22Rv1 (cell line): ENCODE measurements around the gene CLECL1.

ENCODE experiments used
- H3K27ac ChIP-seq: fragments of 450-650 bp; 2 replicates; pipeline ENCODE4 v1.5.1; 2017
- ZFX ChIP-seq: fragments of 450-650 bp; IDR thresholded peaks from 2 replicates; pipeline ENCODE4 v1.6.1; 2017; ENCODE audit warnings: antibody characterized with exemption, borderline replicate concordance
- TF ChIP-seq, protein P1 (sequence below): fragments of 450-650 bp; IDR thresholded peaks from 2 replicates; pipeline ENCODE4 v1.5.1; 2017; ENCODE audit warnings: mild to moderate bottlenecking

CLECL1 gene

GRCh38 chr12:9761419-9761781, 28.5 kb upstream of the CLECL1 start:
- H3K27ac ChIP-seq: no peak overlapping the region
- TF ChIP-seq, protein P1, sequence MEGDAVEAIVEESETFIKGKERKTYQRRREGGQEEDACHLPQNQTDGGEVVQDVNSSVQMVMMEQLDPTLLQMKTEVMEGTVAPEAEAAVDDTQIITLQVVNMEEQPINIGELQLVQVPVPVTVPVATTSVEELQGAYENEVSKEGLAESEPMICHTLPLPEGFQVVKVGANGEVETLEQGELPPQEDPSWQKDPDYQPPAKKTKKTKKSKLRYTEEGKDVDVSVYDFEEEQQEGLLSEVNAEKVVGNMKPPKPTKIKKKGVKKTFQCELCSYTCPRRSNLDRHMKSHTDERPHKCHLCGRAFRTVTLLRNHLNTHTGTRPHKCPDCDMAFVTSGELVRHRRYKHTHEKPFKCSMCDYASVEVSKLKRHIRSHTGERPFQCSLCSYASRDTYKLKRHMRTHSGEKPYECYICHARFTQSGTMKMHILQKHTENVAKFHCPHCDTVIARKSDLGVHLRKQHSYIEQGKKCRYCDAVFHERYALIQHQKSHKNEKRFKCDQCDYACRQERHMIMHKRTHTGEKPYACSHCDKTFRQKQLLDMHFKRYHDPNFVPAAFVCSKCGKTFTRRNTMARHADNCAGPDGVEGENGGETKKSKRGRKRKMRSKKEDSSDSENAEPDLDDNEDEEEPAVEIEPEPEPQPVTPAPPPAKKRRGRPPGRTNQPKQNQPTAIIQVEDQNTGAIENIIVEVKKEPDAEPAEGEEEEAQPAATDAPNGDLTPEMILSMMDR: no peak
- TF ChIP-seq ZFX: no peak

DNA sequence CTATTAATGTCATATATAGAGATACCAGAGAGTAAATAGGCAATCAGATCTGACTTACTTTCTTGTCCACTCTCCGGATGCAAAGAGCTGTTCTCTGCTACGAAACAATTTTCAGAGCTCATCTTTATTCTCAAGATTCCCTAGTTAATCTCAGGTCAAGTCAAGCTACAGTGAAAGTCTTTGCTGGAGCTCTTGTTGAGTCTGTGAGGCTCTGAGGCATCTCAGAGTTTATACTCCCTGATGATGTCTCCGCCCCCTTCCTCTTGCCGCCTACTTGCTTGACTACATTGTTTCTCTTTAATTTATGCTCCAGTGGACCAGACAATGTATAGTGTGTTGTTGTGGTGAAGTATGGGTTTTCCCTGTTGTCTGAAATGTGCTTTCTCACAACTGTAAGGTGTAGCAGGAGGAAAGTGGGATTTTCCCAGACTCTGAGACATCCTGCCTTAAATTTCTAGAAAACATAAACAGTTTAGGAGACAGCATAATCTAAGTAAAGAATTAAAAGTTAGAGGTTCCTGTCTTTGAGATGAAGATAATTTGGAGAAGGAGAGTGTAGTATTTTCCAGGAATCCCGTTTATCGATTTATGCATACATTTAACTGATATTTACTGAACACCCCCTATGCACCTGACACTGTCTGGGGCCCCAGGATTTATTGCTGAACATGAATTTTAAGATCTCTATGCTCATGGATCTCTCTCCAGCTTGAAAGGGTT, 28.0 kb upstream of the CLECL1 start, which contains the start of gene CD69:
TSS of gene CD69 (minus strand) at position 203 of the 720 bp plus-strand sequence. CDS start at position 122, 81 bp downstream.
- no peak within 1 kb of the TSS for H3K27ac ChIP-seq
- TF ChIP-seq, protein P1: no peak
- TF ChIP-seq ZFX: no peak

- no peak overlapping the region for H3K27ac ChIP-seq
- TF ChIP-seq, protein P1: no peak
- TF ChIP-seq ZFX: no peak
These were observed 27.2 kb upstream of the CLECL1 start for GRCh38 chr12:9760120-9760519.

- no peak for TF ChIP-seq ZFX
- TF ChIP-seq, protein P1: no peak
- no peak overlapping the region for H3K27ac ChIP-seq
These were observed 26.8 kb upstream of the CLECL1 start for GRCh38 chr12:9759694-9760093.

GRCh38 chr12:9758119-9758518, 25.2 kb upstream of the CLECL1 start:
- TF ChIP-seq, protein P1: no peak
- TF ChIP-seq ZFX: no peak
- no peak overlapping the region for H3K27ac ChIP-seq

DNA sequence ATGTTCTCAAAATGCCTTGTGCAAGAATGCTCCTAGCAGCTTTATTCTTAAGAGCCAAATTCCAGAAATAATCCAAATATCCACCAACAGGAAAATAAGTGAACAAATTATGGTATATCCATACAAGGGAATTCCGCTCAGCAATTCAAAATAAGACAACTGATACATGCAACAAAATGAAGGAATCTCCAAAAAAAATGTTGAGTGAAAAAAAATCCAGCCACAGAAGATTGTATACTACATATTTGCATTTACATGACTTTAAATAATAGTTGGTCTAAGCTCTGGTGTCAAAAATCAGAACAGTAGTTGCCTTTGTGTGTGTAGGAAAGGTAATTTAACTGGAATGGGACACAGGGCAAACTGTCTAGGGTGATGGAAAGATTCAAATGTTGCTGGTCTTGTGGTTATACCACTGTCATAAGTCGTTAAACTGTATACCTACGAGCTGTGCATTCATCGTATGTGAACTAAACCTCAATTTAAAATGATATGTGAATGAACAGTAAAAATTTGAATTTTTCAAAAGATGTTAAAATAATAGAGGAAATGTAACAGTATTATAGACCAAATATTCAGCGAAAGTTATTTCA, 24.6 kb upstream of the CLECL1 start:
- H3K27ac ChIP-seq: no peak overlapping the region
- TF ChIP-seq ZFX: no peak

DNA sequence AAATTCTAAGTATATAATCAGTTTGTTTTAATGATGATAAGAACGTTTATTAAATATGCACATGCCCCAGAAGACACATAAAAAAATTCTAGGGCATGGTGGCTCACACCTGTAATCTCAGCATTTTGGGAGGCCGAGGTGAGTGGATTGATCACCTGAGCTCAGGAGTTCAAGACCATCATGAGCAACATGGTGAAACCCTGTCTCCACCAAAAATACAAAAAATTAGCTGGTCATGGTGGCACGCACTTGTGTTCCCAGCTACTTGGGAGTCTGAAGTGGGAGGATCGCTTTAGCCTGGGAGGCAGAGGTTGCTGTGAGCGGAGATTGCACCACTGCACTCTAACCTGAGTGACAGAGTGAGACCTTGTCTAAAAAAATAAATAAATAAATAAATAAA, 23.8 kb upstream of the CLECL1 start:
- no peak overlapping the region for H3K27ac ChIP-seq
- TF ChIP-seq ZFX: no peak
- TF ChIP-seq, protein P1: no peak
